H9 (cell line): Measurements from ENCODE around the gene ASL. TPM values are rescaled to one million over a fixed set of nuclear protein-coding genes. Genes with fewer than 3 reads are reported as not detected.

ENCODE experiments used
- DNase-seq: peaks from one replicate; pipeline ENCODE4 v3.0.0-alpha.2; 2017
- H2AFZ ChIP-seq: one replicate; pipeline ENCODE4 v1.6.1; 2013; ENCODE audit warnings: mild to moderate bottlenecking, low read length, control low read depth, moderate library complexity
- H2AK5ac ChIP-seq: 2 replicates; pipeline ENCODE4 v1.6.1; 2013; ENCODE audit warnings: low read length, control low read depth, mixed read lengths; ENCODE audit not compliant: insufficient read length
- H2BK120ac ChIP-seq: one replicate; pipeline ENCODE4 v1.6.1; 2013; ENCODE audit warnings: low read depth, mild to moderate bottlenecking, low read length, control low read depth, inconsistent platforms; ENCODE audit not compliant: poor library complexity, severe bottlenecking
- H2BK12ac ChIP-seq: 2 replicates; pipeline ENCODE4 v1.6.1; 2013; ENCODE audit warnings: low read length, control low read depth, mixed read lengths, low read depth; ENCODE audit not compliant: insufficient read length
- H2BK15ac ChIP-seq: 2 replicates; pipeline ENCODE4 v1.6.1; 2013; ENCODE audit warnings: low read depth, low read length, control low read depth
- H2BK20ac ChIP-seq: one replicate; pipeline ENCODE4 v1.6.1; 2013; ENCODE audit warnings: low read depth, mild to moderate bottlenecking, low read length, control low read depth, inconsistent platforms; ENCODE audit not compliant: poor library complexity, severe bottlenecking
- H2BK5ac ChIP-seq: 2 replicates; pipeline ENCODE4 v1.6.1; 2013; ENCODE audit warnings: low read length, control low read depth, mixed read lengths; ENCODE audit not compliant: insufficient read length
- H3K14ac ChIP-seq: 2 replicates; pipeline ENCODE4 v1.6.1; 2013; ENCODE audit warnings: low read length, control low read depth; ENCODE audit not compliant: insufficient read depth
- H3K18ac ChIP-seq: 2 replicates; pipeline ENCODE4 v1.6.1; 2013; ENCODE audit warnings: low read depth, mild to moderate bottlenecking, mixed read lengths, low read length, control low read depth; ENCODE audit not compliant: insufficient read length
- H3K23ac ChIP-seq: 2 replicates; pipeline ENCODE4 v1.6.1; 2013; ENCODE audit warnings: low read length, control low read depth, mixed read lengths, low read depth; ENCODE audit not compliant: insufficient read length
- H3K23me2 ChIP-seq: 2 replicates; pipeline ENCODE4 v1.6.1; 2013; ENCODE audit warnings: low read depth, mild to moderate bottlenecking, mixed read lengths, low read length, control low read depth; ENCODE audit not compliant: insufficient read length, poor library complexity, severe bottlenecking
- H3K27ac ChIP-seq: 2 replicates; pipeline ENCODE4 v1.5.1; 2013; ENCODE audit warnings: low read length, control low read depth, mixed read lengths, low read depth; ENCODE audit not compliant: insufficient read length
- H3K27me3 ChIP-seq: 2 replicates; pipeline ENCODE4 v1.6.1; 2013; ENCODE audit warnings: low read length, control low read depth, inconsistent platforms; ENCODE audit not compliant: insufficient read depth
- H3K4ac ChIP-seq: 2 replicates; pipeline ENCODE4 v1.6.1; 2013; ENCODE audit warnings: low read depth, mild to moderate bottlenecking, control low read depth, inconsistent platforms, low read length, moderate library complexity
- H3K4me1 ChIP-seq: 2 replicates; pipeline ENCODE4 v1.6.1; 2013; ENCODE audit warnings: low read length, control low read depth, inconsistent platforms; ENCODE audit not compliant: insufficient read depth
- H3K4me2 ChIP-seq: 2 replicates; pipeline ENCODE4 v1.6.1; 2013; ENCODE audit warnings: low read length, control low read depth, mixed read lengths; ENCODE audit not compliant: insufficient read length, insufficient read depth
- H3K56ac ChIP-seq: 2 replicates; pipeline ENCODE4 v1.6.1; 2013; ENCODE audit warnings: low read depth, mild to moderate bottlenecking, mixed read lengths, low read length, control low read depth; ENCODE audit not compliant: insufficient read length
- H3K79me1 ChIP-seq: 2 replicates; pipeline ENCODE4 v1.6.1; 2013; ENCODE audit warnings: low read depth, mild to moderate bottlenecking, moderate library complexity, low read length, control low read depth, inconsistent platforms; ENCODE audit not compliant: insufficient read depth, poor library complexity, severe bottlenecking
- H3K79me2 ChIP-seq: 2 replicates; pipeline ENCODE4 v1.6.1; 2013; ENCODE audit warnings: low read length, control low read depth, inconsistent platforms; ENCODE audit not compliant: insufficient read depth
- H3K9ac ChIP-seq: 2 replicates; pipeline ENCODE4 v1.6.1; 2013; ENCODE audit warnings: low read length, control low read depth, mixed read lengths; ENCODE audit not compliant: insufficient read length; ENCODE audit errors: extremely low read depth
- H3K9me3 ChIP-seq: one replicate; pipeline ENCODE4 v1.6.1; 2013; ENCODE audit warnings: low read depth, low read length, inconsistent platforms; ENCODE audit not compliant: control insufficient read depth
- H3T11ph ChIP-seq: one replicate; pipeline ENCODE4 v1.6.1; 2013; ENCODE audit warnings: mild to moderate bottlenecking, low read length, control low read depth, inconsistent platforms
- H4K20me1 ChIP-seq: one replicate; pipeline ENCODE4 v1.6.1; 2013; ENCODE audit not compliant: control insufficient read depth, insufficient read length, insufficient read depth
- H4K5ac ChIP-seq: 2 replicates; pipeline ENCODE4 v1.6.1; 2013; ENCODE audit warnings: low read depth, mild to moderate bottlenecking, mixed read lengths, low read length, control low read depth; ENCODE audit not compliant: insufficient read length
- H4K8ac ChIP-seq: replicated peaks from 2 replicates; pipeline ENCODE4 v1.6.1; 2013; ENCODE audit warnings: low read length, control low read depth, mixed read lengths, low read depth; ENCODE audit not compliant: insufficient read length
- H4K91ac ChIP-seq: 2 replicates; pipeline ENCODE4 v1.6.1; 2013; ENCODE audit warnings: low read depth, mild to moderate bottlenecking, moderate library complexity, mixed read lengths, low read length, control low read depth; ENCODE audit not compliant: insufficient read length
- H3K27ac Mint-ChIP-seq, 3 experiments: 2 replicates in 2 of 3; 3 replicates in 1 of 3; pipeline ENCODE4 v1.8.0; 2020 to 2021; ENCODE audit warnings: mixed read lengths in 3 of 3, mild to moderate bottlenecking in 1 of 3, moderate library complexity in 1 of 3
- H3K27me3 Mint-ChIP-seq: 2 replicates; pipeline ENCODE4 v1.8.0; 2021; ENCODE audit warnings: low read depth, mild to moderate bottlenecking, moderate library complexity, mixed read lengths
- H3K36me3 Mint-ChIP-seq, 3 experiments: 2 replicates in 2 of 3; 3 replicates in 1 of 3; pipeline ENCODE4 v1.8.0; 2020 to 2021; ENCODE audit warnings: low read depth in 3 of 3, mixed read lengths in 3 of 3; ENCODE audit not compliant: insufficient read depth in 1 of 3
- H3K4me1 Mint-ChIP-seq, 2 experiments: 2 replicates each; pipeline ENCODE4 v1.8.0; 2020; ENCODE audit warnings: mixed read lengths in 2 of 2
- H3K4me3 Mint-ChIP-seq, 2 experiments: 2 replicates in 1 of 2; 3 replicates in 1 of 2; pipeline ENCODE4 v1.8.0; 2020 to 2021; ENCODE audit warnings: mild to moderate bottlenecking in 2 of 2, mixed read lengths in 2 of 2, moderate library complexity in 1 of 2
- H3K9me3 Mint-ChIP-seq, 2 experiments: 2 replicates in 1 of 2; 3 replicates in 1 of 2; pipeline ENCODE4 v1.8.0; 2020; ENCODE audit warnings: mild to moderate bottlenecking in 2 of 2, mixed read lengths in 2 of 2, moderate library complexity in 1 of 2
- WGBS: extraction: QIAGEN DNeasy Blood & Tissue Kit; methylation state at CpG from one replicate; pipeline ENCODE4 v1.1.7; 2013; ENCODE audit warnings: missing lambda C conversion rate, low lambda C conversion rate, mixed read lengths; ENCODE audit not compliant: insufficient read length; ENCODE audit errors: extremely low coverage; 5-methylcytosine and 5-hydroxymethylcytosine counted together
- total RNA-seq: library from RNA; stranded (reverse); gene quantifications from 2 replicates; pipeline ENCODE4 v1.2.1, GENCODE V29; 2021
- TF ChIP-seq, protein P1 (sequence below): fragments of 200-600 bp; sonication (generic); conservative IDR thresholded peaks from 3 replicates; pipeline ENCODE4 v1.8.0; 2021; ENCODE audit warnings: antibody characterized with exemption, mild to moderate bottlenecking

The ASL gene
- total RNA-seq, 1 experiment from 2014 or later: 30.7 TPM

DNA sequence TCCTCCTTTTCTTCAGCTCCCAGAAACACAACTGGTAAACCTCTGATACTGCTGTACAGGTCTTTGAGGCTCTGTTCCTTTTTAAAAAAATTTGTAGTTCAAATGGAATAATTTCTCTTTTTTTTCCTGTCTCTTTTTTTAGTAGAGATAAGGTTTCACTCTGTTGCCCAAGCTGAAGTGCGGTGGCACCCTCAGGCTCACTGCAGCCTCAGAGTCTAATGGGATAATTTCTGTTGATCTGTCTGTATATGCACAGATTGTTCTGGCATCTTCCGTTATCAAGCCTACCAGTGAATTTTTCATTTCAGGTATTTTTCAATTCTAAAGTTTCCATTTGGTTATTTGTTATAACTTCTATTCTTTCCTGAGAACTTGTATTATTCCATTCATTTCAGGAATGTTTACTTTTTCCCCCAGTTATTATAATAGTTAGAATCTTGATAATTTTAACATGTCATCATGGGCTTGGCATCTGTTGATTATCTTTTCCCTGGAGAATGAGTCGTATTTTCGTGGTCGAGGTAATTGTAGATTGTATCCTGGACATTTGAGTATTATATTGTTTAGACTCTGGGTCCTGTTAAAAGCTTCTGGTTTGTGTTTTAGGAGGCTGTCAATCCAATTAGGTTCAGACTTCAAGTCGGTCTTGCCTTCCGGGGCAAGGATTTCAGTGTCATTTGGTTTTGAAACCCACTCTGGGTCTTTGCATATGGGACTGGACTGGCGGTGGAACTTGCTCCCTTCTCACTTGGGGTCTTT, 63.6 kb downstream of the ASL start:
- H2BK12ac ChIP-seq: no peak overlapping the region
- H3K36me3 Mint-ChIP-seq: peaks cover 6 to 80% (median 53%) of the 10 kb centered on the region in 3 experiments; a peak in 6 of 7 replicates
- H2AK5ac ChIP-seq: no peak overlapping the region
- H3K4me1 Mint-ChIP-seq: no peaks in the 10 kb centered on the region
- H3K23me2 ChIP-seq: no peaks in the 10 kb centered on the region
- H3K79me2 ChIP-seq: no peaks in the 10 kb centered on the region
- H2BK15ac ChIP-seq: no peak overlapping the region
- H4K91ac ChIP-seq: no peak overlapping the region
- H3K4me3 Mint-ChIP-seq: no peak overlapping the region
- H3K27me3 Mint-ChIP-seq: no peaks in the 10 kb centered on the region
- no peaks in the 10 kb centered on the region for H3K79me1 ChIP-seq
- H2BK120ac ChIP-seq: no peak overlapping the region
- H3T11ph ChIP-seq: no peak overlapping the region
- H3K9me3 Mint-ChIP-seq: no peaks in the 10 kb centered on the region
- H3K9me3 ChIP-seq: no peaks in the 10 kb centered on the region
- WGBS: no CpG with 5 or more reads among the region's 8 CpGs
- H3K4ac ChIP-seq: no peak overlapping the region
- no peak overlapping the region for H3K18ac ChIP-seq
- no peak overlapping the region for H3K14ac ChIP-seq
- no peak overlapping the region for H4K5ac ChIP-seq
- H3K4me2 ChIP-seq: no peak overlapping the region
- H3K27ac ChIP-seq: no peak overlapping the region
- peak overlapping the region in 1 of 3 experiments; percentile 23; a peak in 1 of 7 replicates for H3K27ac Mint-ChIP-seq
- H2BK20ac ChIP-seq: no peak overlapping the region
- no peak overlapping the region for H4K8ac ChIP-seq
- TF ChIP-seq, protein P1, sequence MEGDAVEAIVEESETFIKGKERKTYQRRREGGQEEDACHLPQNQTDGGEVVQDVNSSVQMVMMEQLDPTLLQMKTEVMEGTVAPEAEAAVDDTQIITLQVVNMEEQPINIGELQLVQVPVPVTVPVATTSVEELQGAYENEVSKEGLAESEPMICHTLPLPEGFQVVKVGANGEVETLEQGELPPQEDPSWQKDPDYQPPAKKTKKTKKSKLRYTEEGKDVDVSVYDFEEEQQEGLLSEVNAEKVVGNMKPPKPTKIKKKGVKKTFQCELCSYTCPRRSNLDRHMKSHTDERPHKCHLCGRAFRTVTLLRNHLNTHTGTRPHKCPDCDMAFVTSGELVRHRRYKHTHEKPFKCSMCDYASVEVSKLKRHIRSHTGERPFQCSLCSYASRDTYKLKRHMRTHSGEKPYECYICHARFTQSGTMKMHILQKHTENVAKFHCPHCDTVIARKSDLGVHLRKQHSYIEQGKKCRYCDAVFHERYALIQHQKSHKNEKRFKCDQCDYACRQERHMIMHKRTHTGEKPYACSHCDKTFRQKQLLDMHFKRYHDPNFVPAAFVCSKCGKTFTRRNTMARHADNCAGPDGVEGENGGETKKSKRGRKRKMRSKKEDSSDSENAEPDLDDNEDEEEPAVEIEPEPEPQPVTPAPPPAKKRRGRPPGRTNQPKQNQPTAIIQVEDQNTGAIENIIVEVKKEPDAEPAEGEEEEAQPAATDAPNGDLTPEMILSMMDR: no peak
- peaks cover 4% of the 10 kb centered on the region for H4K20me1 ChIP-seq
- no peaks in the 10 kb centered on the region for H3K4me1 ChIP-seq
- no peak overlapping the region for H3K23ac ChIP-seq
- no peak for DNase-seq
- no peak overlapping the region for H3K56ac ChIP-seq
- no peak overlapping the region for H2AFZ ChIP-seq
- H3K9ac ChIP-seq: no peak overlapping the region
- H3K27me3 ChIP-seq: no peaks in the 10 kb centered on the region
- no peak overlapping the region for H2BK5ac ChIP-seq
